ENCODE measurements around the gene FGD4.

- TF ChIP-seq CTCF (IDR thresholded peaks at IDR 0.05), result peak in 3 of 4 experiments; percentile 59 to 66 (median 65)
- no peak for TF ChIP-seq EP300 (IDR thresholded peaks at IDR 0.05)
These were observed 272.8 kb downstream of the FGD4 start for GRCh38 chr12:32671930-32672780.
